RWPE2 (cell line): Measurements from ENCODE around the gene GBE1.

Experiments used
- ATAC-seq: fragments of 200-7000 bp; cut with Tn5 transposase; 3 replicates; pipeline ENCODE4 v1.9.1; 2021; ENCODE audit warnings: low read depth
- DNase-seq: peaks from one replicate; pipeline ENCODE4 v3.0.0-alpha.2; 2020; ENCODE audit warnings: low spot score
- H3K27ac ChIP-seq: fragments of 450-650 bp; 2 replicates; pipeline ENCODE4 v1.5.1; 2017; ENCODE audit warnings: mild to moderate bottlenecking; ENCODE audit not compliant: poor library complexity, severe bottlenecking
- H3K27me3 ChIP-seq: fragments of 250-450 bp; sonication (Bioruptor Pico); 2 replicates; pipeline ENCODE4 v1.5.1; 2021; ENCODE audit warnings: mild to moderate bottlenecking, moderate library complexity; ENCODE audit not compliant: insufficient read depth, poor library complexity, severe bottlenecking
- H3K36me3 ChIP-seq: fragments of 250-450 bp; sonication (Bioruptor Pico); 2 replicates; pipeline ENCODE4 v1.5.1; 2020; ENCODE audit warnings: low read depth, mild to moderate bottlenecking, moderate library complexity
- H3K4me1 ChIP-seq: fragments of 250-450 bp; sonication (Bioruptor Pico); 2 replicates; pipeline ENCODE4 v1.5.1; 2021; ENCODE audit warnings: mild to moderate bottlenecking, moderate library complexity; ENCODE audit not compliant: insufficient read depth, poor library complexity, severe bottlenecking
- H3K4me3 ChIP-seq: fragments of 250-450 bp; sonication (Bioruptor Pico); 2 replicates; pipeline ENCODE4 v1.5.1; 2021; ENCODE audit warnings: mild to moderate bottlenecking, moderate library complexity; ENCODE audit not compliant: severe bottlenecking
- H3K9me3 ChIP-seq: fragments of 250-450 bp; sonication (Bioruptor Pico); 2 replicates; pipeline ENCODE4 v1.5.1; 2021; ENCODE audit warnings: mild to moderate bottlenecking, moderate library complexity; ENCODE audit not compliant: severe bottlenecking
- CTCF ChIP-seq: fragments of 450-650 bp; IDR thresholded peaks from one replicate; pipeline ENCODE4 v1.5.1; 2017; ENCODE audit warnings: mild to moderate bottlenecking, moderate library complexity; ENCODE audit not compliant: poor library complexity, severe bottlenecking

GBE1 gene

DNA sequence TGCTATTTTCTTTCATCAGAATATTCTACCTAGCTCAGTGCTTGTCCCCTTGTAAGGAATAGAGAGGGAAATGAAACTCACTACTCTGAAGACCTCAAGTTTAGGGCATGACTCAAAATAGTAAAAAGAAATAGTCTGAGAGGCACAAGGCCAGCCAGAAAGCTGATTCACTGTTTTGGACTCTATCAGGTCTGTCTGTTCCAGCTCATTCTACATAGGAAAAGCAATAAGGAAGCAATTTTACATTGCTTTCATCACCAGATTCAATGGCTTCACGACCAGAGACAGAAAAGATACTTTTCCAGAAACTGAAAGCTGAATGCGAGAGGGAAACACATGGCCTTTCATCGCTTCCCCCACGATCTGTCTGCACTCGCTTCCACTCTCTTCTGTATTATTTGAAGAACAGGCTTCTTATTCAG is 276.0 kb downstream of the GBE1 start:
- Histone ChIP-seq H3K27ac (no peak overlapping the region), H3K27me3 (no peaks in the 10 kb centered on the region), H3K4me1 (no peaks in the 10 kb centered on the region), H3K9me3 (no peaks in the 10 kb centered on the region), H3K4me3 (no peak overlapping the region), H3K36me3 (no peaks in the 10 kb centered on the region)
- TF ChIP-seq CTCF: no peak
- ATAC-seq (0 out of 3 replicates have a peak, but pooled peaks have one; percentile 40), DNase-seq (no peak)

DNA sequence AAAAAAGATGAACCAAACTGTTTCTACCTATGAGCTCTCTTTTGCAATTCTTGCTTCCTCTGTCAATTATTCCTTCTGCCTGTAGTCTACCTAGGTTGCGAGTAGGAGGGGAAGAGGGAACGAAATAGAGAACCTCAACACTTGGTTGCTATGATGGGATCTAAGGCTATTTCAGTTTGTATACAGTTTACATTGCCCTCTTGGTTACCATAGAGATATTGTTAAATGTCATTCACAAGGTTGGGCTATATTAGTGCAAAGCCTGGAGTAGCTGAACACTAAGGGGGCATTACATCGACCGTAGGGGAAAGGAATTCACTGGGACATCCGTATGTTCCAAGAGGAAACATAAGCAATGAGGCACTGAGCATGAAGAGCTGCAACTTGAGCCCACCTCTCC is 276.9 kb downstream of the GBE1 start:
- H3K27ac ChIP-seq: no peak overlapping the region
- no peak overlapping the region for H3K4me3 ChIP-seq
- no peaks in the 10 kb centered on the region for H3K4me1 ChIP-seq
- no peaks in the 10 kb centered on the region for H3K36me3 ChIP-seq
- DNase-seq (no peak), ATAC-seq (no peak)
- no peaks in the 10 kb centered on the region for H3K9me3 ChIP-seq
- no peaks in the 10 kb centered on the region for H3K27me3 ChIP-seq
- no peak for TF ChIP-seq CTCF

- DNase-seq: no peak
- TF ChIP-seq CTCF: no peak
- no peaks in the 10 kb centered on the region for H3K36me3 ChIP-seq
- no peak overlapping the region for H3K4me3 ChIP-seq
- no peaks in the 10 kb centered on the region for H3K27me3 ChIP-seq
- no peaks in the 10 kb centered on the region for H3K4me1 ChIP-seq
- no peak overlapping the region for H3K27ac ChIP-seq
- no peaks in the 10 kb centered on the region for H3K9me3 ChIP-seq
- no peak for ATAC-seq
These were observed 278.4 kb downstream of the GBE1 start for GRCh38 chr3:81483046-81483445.

- Histone ChIP-seq H3K27ac (no peak overlapping the region), H3K4me3 (no peak overlapping the region), H3K4me1 (no peaks in the 10 kb centered on the region), H3K9me3 (no peaks in the 10 kb centered on the region), H3K36me3 (no peaks in the 10 kb centered on the region), H3K27me3 (no peaks in the 10 kb centered on the region)
- DNase-seq: no peak
- no peak for ATAC-seq
- no peak for TF ChIP-seq CTCF
These were observed 283.7 kb downstream of the GBE1 start for GRCh38 chr3:81477740-81478139.

GRCh38 chr3:81476692-81477091 is 284.8 kb downstream of the GBE1 start:
- no peak for TF ChIP-seq CTCF
- no peaks in the 10 kb centered on the region for H3K9me3 ChIP-seq
- H3K4me1 ChIP-seq: no peaks in the 10 kb centered on the region
- no peak for ATAC-seq
- H3K4me3 ChIP-seq: no peak overlapping the region
- DNase-seq: no peak
- H3K27me3 ChIP-seq: no peaks in the 10 kb centered on the region
- H3K27ac ChIP-seq: no peak overlapping the region
- no peaks in the 10 kb centered on the region for H3K36me3 ChIP-seq
